Thyroid gland (tissue), 4 donors: ENCODE results near the gene ADRB1.

Experiments
- POLR2A ChIP-seq, 2 donors: fragments of 450-650 bp; IDR thresholded peaks; one replicate each; pipeline ENCODE4 v1.6.1; 2017; ENCODE audit warnings: antibody characterized with exemption in 2 of 2, mild to moderate bottlenecking in 2 of 2, moderate library complexity in 1 of 2
- TF ChIP-seq, protein P1 (sequence below), 6 experiments: fragments of 200-600 bp in 3 of 6; fragments of 450-650 bp in 3 of 6; sonication (generic) in 3 of 6; IDR thresholded peaks; one replicate each; pipeline ENCODE4 v1.5.1; 2016 to 2019; ENCODE audit warnings: antibody characterized with exemption in 6 of 6, mild to moderate bottlenecking in 2 of 6, inconsistent platforms in 1 of 6, moderate library complexity in 1 of 6

DNA sequence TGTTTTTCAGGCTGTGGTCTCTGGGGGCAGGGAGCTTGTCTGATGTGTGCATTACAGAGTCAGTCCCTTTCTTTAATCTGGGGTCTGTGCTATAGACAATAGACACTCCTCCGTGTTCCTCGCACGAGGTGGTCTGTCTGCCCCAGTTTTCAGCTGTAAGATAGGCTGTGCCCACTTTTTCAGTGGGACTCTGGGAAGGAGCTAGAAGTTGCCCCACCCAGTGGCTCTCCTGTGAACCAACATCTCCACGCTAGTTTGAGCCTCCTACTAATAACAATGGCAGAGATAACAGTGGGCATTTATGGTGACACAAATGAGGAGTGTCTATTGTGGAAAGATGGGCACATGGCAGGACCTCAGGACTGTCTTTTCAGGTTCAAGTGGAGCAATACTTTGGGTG, 44.0 kb downstream of the ADRB1 start:
- TF ChIP-seq, protein P1, sequence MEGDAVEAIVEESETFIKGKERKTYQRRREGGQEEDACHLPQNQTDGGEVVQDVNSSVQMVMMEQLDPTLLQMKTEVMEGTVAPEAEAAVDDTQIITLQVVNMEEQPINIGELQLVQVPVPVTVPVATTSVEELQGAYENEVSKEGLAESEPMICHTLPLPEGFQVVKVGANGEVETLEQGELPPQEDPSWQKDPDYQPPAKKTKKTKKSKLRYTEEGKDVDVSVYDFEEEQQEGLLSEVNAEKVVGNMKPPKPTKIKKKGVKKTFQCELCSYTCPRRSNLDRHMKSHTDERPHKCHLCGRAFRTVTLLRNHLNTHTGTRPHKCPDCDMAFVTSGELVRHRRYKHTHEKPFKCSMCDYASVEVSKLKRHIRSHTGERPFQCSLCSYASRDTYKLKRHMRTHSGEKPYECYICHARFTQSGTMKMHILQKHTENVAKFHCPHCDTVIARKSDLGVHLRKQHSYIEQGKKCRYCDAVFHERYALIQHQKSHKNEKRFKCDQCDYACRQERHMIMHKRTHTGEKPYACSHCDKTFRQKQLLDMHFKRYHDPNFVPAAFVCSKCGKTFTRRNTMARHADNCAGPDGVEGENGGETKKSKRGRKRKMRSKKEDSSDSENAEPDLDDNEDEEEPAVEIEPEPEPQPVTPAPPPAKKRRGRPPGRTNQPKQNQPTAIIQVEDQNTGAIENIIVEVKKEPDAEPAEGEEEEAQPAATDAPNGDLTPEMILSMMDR (IDR thresholded peaks at IDR 0.05): no peak
- no peak for TF ChIP-seq POLR2A (IDR thresholded peaks at IDR 0.05)
